Brain microvascular endothelial cell (primary cell): Measurements from ENCODE around the gene KLHDC8B.

ENCODE experiments used
- DNase-seq: peaks from one replicate; pipeline ENCODE4 v3.0.0-alpha.2; 2020
- H3K27ac ChIP-seq: fragments of 250-450 bp; sonication (Bioruptor Pico); 2 replicates; pipeline ENCODE4 v1.5.1; 2020; ENCODE audit warnings: mild to moderate bottlenecking, moderate library complexity
- H3K27me3 ChIP-seq: fragments of 250-450 bp; sonication (Bioruptor Pico); replicated peaks from 2 replicates; pipeline ENCODE4 v1.5.1; 2020; ENCODE audit warnings: mild to moderate bottlenecking
- H3K36me3 ChIP-seq: fragments of 250-450 bp; sonication (Bioruptor Pico); replicated peaks from 2 replicates; pipeline ENCODE4 v1.5.1; 2020; ENCODE audit warnings: mild to moderate bottlenecking
- H3K4me3 ChIP-seq: 2 replicates; pipeline ENCODE4 v1.5.1; 2011; ENCODE audit warnings: low read depth, mild to moderate bottlenecking, control low read depth, low read length, moderate library complexity
- in situ Hi-C: cut with HindIII; loops from 2 replicates; pipeline ENCODE4 v1.10.0; 2017; ENCODE audit warnings: low sequenced_read_pairs, low pct_ligation_motif_present
- TF ChIP-seq, protein P1 (sequence below): IDR thresholded peaks from 2 replicates; pipeline ENCODE4 v1.5.1; 2011; ENCODE audit warnings: low read depth, mild to moderate bottlenecking, moderate library complexity, low read length, control low read depth, inconsistent platforms; ENCODE audit errors: missing control alignments

Gene KLHDC8B

DNA sequence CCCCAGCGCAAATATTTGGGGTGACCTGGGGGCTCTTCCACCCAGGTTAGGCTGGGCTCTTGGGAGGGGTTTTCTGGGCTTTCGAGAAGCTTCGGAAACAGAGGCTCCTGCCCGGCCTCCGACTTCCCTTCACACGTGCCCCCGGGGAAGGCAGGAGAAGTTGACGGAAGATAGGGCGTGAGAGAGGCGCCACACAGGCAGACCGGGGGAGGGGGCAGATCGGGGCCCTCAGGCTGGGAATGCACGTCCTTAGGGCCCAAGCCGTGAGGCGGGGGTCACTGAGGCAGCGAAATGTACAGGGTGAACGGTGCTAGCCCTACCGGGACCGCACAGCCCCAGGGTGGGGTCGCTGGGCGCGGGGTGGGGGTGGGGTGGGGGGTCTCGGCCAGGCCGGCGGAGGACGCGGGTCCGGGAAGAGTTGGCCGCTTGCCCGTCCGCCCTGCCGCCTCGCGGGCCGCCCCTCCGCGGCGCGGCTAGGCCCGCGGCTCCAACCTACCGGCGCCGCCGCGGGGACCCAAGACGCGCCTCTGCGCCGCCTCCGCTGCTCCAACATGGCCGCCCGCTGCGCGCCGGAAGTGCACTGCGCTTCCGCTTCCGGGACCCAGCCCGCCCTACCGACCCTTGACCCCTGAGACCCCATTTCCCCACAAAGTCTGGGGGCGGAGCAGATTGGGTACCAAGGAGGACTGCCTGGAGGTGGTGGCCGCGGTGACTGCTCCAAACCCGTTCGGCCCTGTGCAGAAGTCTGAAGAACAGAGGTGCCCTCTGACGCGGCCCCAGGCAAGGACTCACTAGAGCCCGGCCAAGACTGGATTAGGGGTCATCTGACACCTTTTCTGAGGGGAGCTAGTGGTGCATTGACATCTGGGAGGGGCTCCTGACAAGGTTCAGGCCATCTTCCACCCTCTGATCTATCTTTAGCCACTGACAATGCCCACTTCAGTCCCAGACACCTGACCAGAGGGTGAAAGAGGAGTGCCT lies 5.3 kb upstream of the KLHDC8B start, which contains the start of gene CCDC71:
Gene CCDC71 (minus strand): TSS at position 561 of the 981 bp plus-strand sequence. CDS start 2,123 bp downstream, outside the sequence.
- in situ Hi-C loops = no loop called here
- H3K27ac ChIP-seq = peak within 1 kb of the TSS; percentile 57
- peak within 1 kb of the TSS; percentile 91 for H3K4me3 ChIP-seq
- H3K36me3 ChIP-seq = peaks cover 18% of the 10 kb centered on the region
- TF ChIP-seq, protein P1, sequence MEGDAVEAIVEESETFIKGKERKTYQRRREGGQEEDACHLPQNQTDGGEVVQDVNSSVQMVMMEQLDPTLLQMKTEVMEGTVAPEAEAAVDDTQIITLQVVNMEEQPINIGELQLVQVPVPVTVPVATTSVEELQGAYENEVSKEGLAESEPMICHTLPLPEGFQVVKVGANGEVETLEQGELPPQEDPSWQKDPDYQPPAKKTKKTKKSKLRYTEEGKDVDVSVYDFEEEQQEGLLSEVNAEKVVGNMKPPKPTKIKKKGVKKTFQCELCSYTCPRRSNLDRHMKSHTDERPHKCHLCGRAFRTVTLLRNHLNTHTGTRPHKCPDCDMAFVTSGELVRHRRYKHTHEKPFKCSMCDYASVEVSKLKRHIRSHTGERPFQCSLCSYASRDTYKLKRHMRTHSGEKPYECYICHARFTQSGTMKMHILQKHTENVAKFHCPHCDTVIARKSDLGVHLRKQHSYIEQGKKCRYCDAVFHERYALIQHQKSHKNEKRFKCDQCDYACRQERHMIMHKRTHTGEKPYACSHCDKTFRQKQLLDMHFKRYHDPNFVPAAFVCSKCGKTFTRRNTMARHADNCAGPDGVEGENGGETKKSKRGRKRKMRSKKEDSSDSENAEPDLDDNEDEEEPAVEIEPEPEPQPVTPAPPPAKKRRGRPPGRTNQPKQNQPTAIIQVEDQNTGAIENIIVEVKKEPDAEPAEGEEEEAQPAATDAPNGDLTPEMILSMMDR = no peak
- peak; percentile 36 for DNase-seq
- H3K27me3 ChIP-seq = no peaks in the 10 kb centered on the region

DNA sequence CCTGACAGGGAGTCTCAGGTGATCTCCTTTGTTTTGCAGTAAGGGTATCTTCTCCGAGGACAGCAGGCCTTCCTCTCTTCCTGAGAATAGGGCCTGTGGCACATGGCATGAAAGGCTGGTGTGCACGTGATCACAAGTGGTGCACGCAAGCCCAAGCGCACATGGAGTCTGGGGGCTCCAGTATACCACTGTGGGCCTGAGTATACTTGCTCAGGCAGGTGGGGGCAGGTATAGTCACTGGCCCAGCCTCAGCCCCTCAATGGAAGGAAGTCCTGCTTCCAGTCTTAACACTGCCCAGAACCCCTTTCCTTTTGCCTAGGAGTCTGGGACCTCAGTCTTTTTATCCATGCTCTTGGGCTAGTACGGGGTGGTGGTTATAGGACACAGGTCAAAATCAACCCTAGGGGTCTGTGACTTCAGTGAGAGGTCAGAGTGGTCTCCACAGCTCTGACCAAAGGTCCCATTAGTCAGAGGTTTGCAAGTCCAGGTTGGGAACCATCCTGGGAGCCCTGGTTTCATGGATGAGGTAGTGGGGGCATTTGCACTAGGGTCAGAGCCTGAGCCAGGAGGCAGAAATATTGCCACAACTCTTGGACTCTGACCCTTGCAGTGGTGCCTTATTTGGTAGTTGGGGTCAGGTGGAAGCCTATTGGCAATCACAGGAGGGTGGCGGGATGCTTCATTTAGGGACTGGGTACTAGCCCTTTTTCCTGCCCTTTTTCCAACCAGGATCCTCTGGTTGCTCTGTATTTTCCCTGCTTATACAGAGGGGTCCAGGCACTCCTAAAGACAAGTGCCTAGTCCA lies 4.4 kb upstream of the KLHDC8B start:
- in situ Hi-C loops = no loop called here
- no peak overlapping the region for H3K27ac ChIP-seq
- no peaks in the 10 kb centered on the region for H3K27me3 ChIP-seq
- TF ChIP-seq, protein P1 = no peak
- peak overlapping the region; percentile 91 for H3K4me3 ChIP-seq
- DNase-seq = no peak
- H3K36me3 ChIP-seq = peaks cover 18% of the 10 kb centered on the region

DNA sequence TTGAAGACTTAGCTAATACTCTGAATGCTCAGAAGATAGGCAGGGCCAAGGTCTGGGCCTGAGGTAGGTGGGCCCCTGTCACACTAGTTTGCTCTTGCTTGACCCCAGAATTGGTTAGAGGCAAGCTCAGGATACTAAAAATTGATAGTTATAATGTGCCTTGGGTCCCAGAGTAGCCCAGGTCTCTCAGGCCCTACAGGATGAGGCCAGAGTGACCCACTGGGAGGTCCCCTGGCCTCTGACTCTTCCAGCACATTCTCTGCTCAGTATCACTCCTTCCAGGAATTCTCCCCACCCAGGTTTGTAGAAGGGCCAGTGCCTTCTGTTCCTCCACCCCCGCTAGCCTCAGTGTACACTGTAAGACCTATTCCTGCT lies 667 bp upstream of the KLHDC8B start:
- H3K4me3 ChIP-seq = peak overlapping the region; percentile 70
- no peak overlapping the region for H3K27ac ChIP-seq
- in situ Hi-C loops = no loop called here
- TF ChIP-seq, protein P1 = no peak
- H3K27me3 ChIP-seq = no peaks in the 10 kb centered on the region
- no peaks in the 10 kb centered on the region for H3K36me3 ChIP-seq
- no peak for DNase-seq

DNA sequence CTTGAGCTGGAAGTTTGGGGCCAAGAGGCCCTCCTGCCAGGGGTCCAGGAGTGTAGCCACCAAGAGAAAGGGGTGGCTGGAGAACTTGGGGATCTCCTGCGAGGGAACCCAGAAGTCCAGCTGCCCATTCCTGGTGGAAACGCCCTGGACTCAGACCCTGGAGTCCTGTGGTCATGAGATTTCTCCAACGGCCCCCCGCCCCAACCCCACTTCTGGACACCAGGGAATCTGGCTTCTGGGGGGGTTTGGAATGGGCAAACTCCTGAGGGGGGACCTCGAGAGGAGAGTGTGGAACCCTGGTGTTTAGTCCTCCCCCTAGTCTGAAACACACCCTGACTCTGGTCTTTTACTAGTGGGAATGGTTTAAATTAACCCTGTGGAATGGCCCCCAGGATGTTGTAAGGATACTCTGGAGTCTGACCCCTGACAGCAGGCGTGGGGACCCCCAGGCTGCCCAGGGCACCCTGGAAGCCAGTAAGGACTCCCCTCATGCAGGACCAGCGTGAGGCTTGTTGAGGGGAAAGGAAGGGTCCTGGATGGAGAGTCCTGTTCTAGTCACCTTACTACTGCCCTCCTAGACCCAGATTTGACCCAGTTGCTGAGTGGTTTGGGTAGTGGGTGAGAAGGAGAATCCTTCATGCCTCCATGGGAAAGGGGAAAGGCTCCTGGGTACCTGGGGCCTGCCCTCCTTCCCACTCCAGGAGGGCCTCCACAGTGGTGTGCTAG lies 540 bp downstream of the KLHDC8B start:
- no peak for DNase-seq
- TF ChIP-seq, protein P1 = no peak
- in situ Hi-C loops = no loop called here
- Histone ChIP-seq H3K27ac (no peak overlapping the region), H3K4me3 (peak overlapping the region; percentile 70), H3K27me3 (no peaks in the 10 kb centered on the region), H3K36me3 (no peaks in the 10 kb centered on the region)

DNA sequence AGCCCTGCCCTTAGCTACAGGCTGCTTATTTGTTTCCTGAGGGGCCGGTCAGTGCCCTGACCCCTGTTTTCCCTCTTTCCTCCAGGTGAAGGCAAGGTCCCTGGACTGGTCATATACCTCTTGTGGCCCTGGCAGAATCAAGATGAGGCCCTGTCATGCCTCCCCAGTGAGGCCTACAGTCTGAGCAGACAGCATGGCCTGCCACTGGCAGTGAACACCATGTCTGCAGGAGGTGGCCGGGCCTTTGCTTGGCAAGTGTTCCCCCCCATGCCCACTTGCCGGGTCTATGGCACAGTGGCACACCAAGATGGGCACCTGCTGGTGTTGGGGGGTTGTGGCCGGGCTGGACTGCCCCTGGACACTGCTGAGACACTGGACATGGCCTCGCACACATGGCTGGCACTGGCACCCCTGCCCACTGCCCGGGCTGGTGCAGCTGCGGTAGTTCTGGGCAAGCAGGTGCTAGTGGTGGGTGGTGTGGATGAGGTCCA lies 1.2 kb downstream of the KLHDC8B start:
- in situ Hi-C loops = no loop called here
- H3K36me3 ChIP-seq = no peaks in the 10 kb centered on the region
- no peak for DNase-seq
- H3K27ac ChIP-seq = no peak overlapping the region
- TF ChIP-seq, protein P1 = no peak
- no peaks in the 10 kb centered on the region for H3K27me3 ChIP-seq
- H3K4me3 ChIP-seq = no peak overlapping the region
